Renal pelvis (tissue), 4 donors: ENCODE data around the gene SOAT1. TPM values are rescaled to one million over a fixed set of nuclear protein-coding genes. Genes with fewer than 3 reads are reported as not detected.

ENCODE experiments used
- DNase-seq: peaks from one replicate; pipeline ENCODE4 v3.0.0-alpha.2; 2013
- polyA plus RNA-seq, 3 donors: library from polyadenylated mRNA; unstranded; fragments of 120-200 nt; gene quantifications; one replicate each; pipeline ENCODE4 v1.2.1, GENCODE V29; 2013; ENCODE audit not compliant: insufficient read length in 3 of 3

Gene SOAT1
- polyA plus RNA-seq, 3 donors = 27.9 to 33.4 (median 29.5) TPM

GRCh38 chr1:179298952-179299351 is 5.4 kb downstream of the SOAT1 start:
- no peak for DNase-seq

GRCh38 chr1:179300112-179300511 is 6.5 kb downstream of the SOAT1 start:
- no peak for DNase-seq

GRCh38 chr1:179302070-179302469 is 8.5 kb downstream of the SOAT1 start:
- no peak for DNase-seq

- DNase-seq = no peak
These were observed 9.7 kb downstream of the SOAT1 start for GRCh38 chr1:179303200-179303785.

- no peak for DNase-seq
These were observed 11.9 kb downstream of the SOAT1 start for GRCh38 chr1:179305450-179305849.

GRCh38 chr1:179310291-179310690 is 16.7 kb downstream of the SOAT1 start:
- DNase-seq = no peak

GRCh38 chr1:179310721-179311120 is 17.1 kb downstream of the SOAT1 start:
- DNase-seq = no peak

GRCh38 chr1:179311149-179311700 is 17.6 kb downstream of the SOAT1 start:
- no peak for DNase-seq

GRCh38 chr1:179313004-179313403 is 19.4 kb downstream of the SOAT1 start:
- DNase-seq = no peak

GRCh38 chr1:179314928-179315327 is 21.3 kb downstream of the SOAT1 start:
- no peak for DNase-seq

GRCh38 chr1:179318491-179318890 is 24.9 kb downstream of the SOAT1 start:
- DNase-seq = no peak

- no peak for DNase-seq
These were observed 28.1 kb downstream of the SOAT1 start for GRCh38 chr1:179321533-179322216.

GRCh38 chr1:179322557-179322956 is 29.0 kb downstream of the SOAT1 start:
- no peak for DNase-seq

- no peak for DNase-seq
These were observed 29.8 kb downstream of the SOAT1 start for GRCh38 chr1:179323436-179323835.

- no peak for DNase-seq
These were observed 32.2 kb downstream of the SOAT1 start for GRCh38 chr1:179325836-179326235.

- DNase-seq = no peak
These were observed 33.1 kb downstream of the SOAT1 start for GRCh38 chr1:179326746-179327145.

- DNase-seq = no peak
These were observed 33.6 kb downstream of the SOAT1 start for GRCh38 chr1:179327196-179327595.

- DNase-seq = no peak
These were observed 34.1 kb downstream of the SOAT1 start for GRCh38 chr1:179327679-179328078.

GRCh38 chr1:179329862-179330261 is 36.3 kb downstream of the SOAT1 start:
- DNase-seq = no peak

GRCh38 chr1:179334440-179334839 is 40.8 kb downstream of the SOAT1 start:
- DNase-seq = no peak

GRCh38 chr1:179337288-179337687 is 43.7 kb downstream of the SOAT1 start:
- DNase-seq = no peak

GRCh38 chr1:179337942-179338560 is 44.5 kb downstream of the SOAT1 start:
- DNase-seq = no peak

- no peak for DNase-seq
These were observed 47.3 kb downstream of the SOAT1 start for GRCh38 chr1:179340918-179341317.
